Measurements from ENCODE around the gene GEMIN4.
"Not testable (repeated sequence)": the region's sequence is repeated elsewhere in the genome, so short reads cannot be mapped to it uniquely, and the experiment has no call there.

Gene GEMIN4

GRCh38 chr17:789160-789840 is 37.2 kb upstream of the GEMIN4 start:
- H3K27ac ChIP-seq, result peak overlapping the region; percentile 98
- no peak for TF ChIP-seq CTCF (conservative IDR thresholded peaks at IDR 0.05; ENCODE audit: low read depth)
- CTCF ChIA-PET, result interaction anchor here (0.7 to 1.1 kb wide), 2 partner anchors 192 to 479 kb away, joined by 3 to 4 read pairs; no protein-coding TSS in a partner anchor
- DNase-seq (ENCODE audit: low spot score), result no peak
- POLR2A ChIA-PET (ENCODE audit: low non-redundant PET), result no interaction called here

DNA sequence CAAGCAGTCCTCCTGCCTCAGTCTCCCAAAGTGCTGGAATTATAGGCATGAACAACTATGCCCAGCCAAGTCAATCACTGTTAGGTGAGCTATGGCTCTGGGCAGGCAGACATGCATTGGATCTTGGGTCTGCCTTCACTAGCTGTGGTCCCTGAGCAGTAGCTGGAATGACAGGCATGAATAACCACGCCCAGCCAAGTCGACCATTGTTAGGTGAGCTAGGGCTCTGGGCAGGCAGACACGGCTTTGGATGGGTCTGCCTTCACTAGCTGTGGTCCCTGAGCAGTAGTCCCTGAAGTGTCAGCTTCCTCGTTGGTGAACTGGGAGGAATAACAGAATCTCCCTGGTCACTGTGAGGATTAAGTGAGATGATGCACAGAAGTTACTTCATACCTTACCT is 36.5 kb upstream of the GEMIN4 start:
- ChIA-PET CTCF (interaction anchor here (0.9 to 1.1 kb wide), 2 partner anchors 192 to 208 kb away, joined by 4 to 8 read pairs; partner anchors contain the start of gene TIMM22), POLR2A (ENCODE audit: low non-redundant PET) (no interaction called here)
- no peak for TF ChIP-seq CTCF (conservative IDR thresholded peaks at IDR 0.05; ENCODE audit: low read depth)
- peak overlapping the region; percentile 98 for H3K27ac ChIP-seq
- no peak for DNase-seq (ENCODE audit: low spot score)

DNA sequence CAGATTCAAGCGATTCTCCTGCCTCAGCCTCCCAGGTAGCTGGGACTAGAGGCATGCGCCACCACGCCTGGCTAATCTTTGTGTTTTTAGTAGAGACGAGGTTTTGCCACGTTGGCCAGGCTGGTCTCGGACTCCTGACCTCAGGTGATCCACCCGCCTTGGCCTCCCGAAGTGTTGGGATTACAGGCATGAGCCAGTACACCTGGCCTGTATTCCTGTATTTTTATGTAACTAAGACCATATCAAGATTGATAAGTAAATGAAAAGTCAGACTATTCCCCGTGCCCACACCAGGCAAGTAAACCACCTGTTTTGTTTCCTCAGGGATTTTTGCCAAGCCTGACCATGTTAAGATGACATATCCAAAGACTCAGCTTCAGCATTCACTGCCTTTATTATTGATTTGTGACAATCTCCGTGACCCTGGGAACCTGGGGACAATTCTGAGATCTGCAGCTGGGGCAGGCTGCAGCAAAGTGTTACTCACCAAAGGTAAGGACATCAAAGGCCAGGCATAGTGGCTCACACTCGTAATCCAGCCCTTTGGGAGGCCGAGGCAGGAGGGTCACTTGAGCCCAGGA is 35.7 kb upstream of the GEMIN4 start:
- DNase-seq (ENCODE audit: low spot score), result no peak
- peak overlapping the region; percentile 98 for H3K27ac ChIP-seq
- ChIA-PET POLR2A (ENCODE audit: low non-redundant PET) (no interaction called here), CTCF (interaction anchor here (0.9 to 1.1 kb wide), 2 partner anchors 193 to 209 kb away, joined by 4 to 8 read pairs; partner anchors contain the start of gene TIMM22)
- TF ChIP-seq CTCF (conservative IDR thresholded peaks at IDR 0.05; ENCODE audit: low read depth), result no peak

GRCh38 chr17:785901-786300 is 33.8 kb upstream of the GEMIN4 start:
- POLR2A ChIA-PET (ENCODE audit: low non-redundant PET); DNase-seq (ENCODE audit: low spot score); CTCF ChIA-PET: not testable (repeated sequence)
- H3K27ac ChIP-seq, result peak overlapping the region; percentile 14; the same call in 1 of the 2 replicates

DNA sequence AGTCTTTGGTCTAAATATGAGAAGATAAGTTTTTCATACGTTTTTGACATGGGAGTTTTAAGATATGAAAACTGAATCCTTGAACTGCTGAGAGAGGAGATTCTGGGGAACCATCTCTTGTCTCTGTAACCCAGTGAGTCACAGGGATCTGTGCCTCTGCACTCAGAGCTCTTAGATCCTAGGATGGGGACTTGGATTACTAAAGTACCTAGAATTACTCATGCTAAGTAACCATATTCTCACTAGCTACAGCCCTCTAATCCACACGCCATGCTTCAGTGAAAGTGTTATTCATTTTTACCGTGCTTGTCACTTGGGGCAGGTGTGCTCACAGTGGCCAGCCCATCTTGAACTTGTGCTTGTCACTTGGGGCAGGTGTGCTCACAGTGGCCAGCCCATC is 32.1 kb upstream of the GEMIN4 start:
- ChIA-PET POLR2A (ENCODE audit: low non-redundant PET) (no interaction called here), CTCF (interaction anchor here (0.6 kb wide), 1 partner anchor 33 kb away, joined by 3 read pairs; no protein-coding TSS in a partner anchor)
- H3K27ac ChIP-seq, result no peak overlapping the region
- TF ChIP-seq CTCF (conservative IDR thresholded peaks at IDR 0.05; ENCODE audit: low read depth), result no peak
- no peak for DNase-seq (ENCODE audit: low spot score)

- peak within 1 kb of the TSS; percentile 79 for H3K27ac ChIP-seq
- ChIA-PET POLR2A (ENCODE audit: low non-redundant PET) (interaction anchor here (0.7 kb wide), 1 partner anchor 129 kb away, joined by 3 read pairs; no protein-coding TSS in a partner anchor), CTCF (interaction anchor here (0.6 to 0.9 kb wide), 6 partner anchors 18 to 818 kb away, joined by 3 read pairs; partner anchors contain the start of gene TIMM22)
- TF ChIP-seq CTCF (conservative IDR thresholded peaks at IDR 0.05; ENCODE audit: low read depth), result no peak
- peak; percentile 90 for DNase-seq (ENCODE audit: low spot score)
These were observed 30.0 kb upstream of the GEMIN4 start, which contains the start of the genes GLOD4 and MRM3 for GRCh38 chr17:781805-782731. GLOD4 (minus strand) TSS chr17:782280; CDS start chr17:782255, 25 bp downstream. MRM3 (plus strand) TSS chr17:782353; CDS start chr17:782379, 26 bp downstream.
